MG63 (cell line): ENCODE data around the gene CAPN10. TPM values are rescaled to one million over a fixed set of nuclear protein-coding genes. Genes with fewer than 3 reads are reported as not detected.
A peak's percentile ranks its signal among the peaks of the same experiment; 100 is the strongest.

ENCODE experiments used
- DNase-seq: peaks from one replicate; pipeline ENCODE4 v3.0.0-alpha.2; 2020
- H3K27me3 ChIP-seq: fragments of 250-450 bp; sonication (Bioruptor Pico); 2 replicates; pipeline ENCODE4 v1.5.1; 2020; ENCODE audit warnings: mild to moderate bottlenecking, moderate library complexity
- H3K36me3 ChIP-seq: fragments of 250-450 bp; sonication (Bioruptor Pico); 2 replicates; pipeline ENCODE4 v1.5.1; 2020; ENCODE audit warnings: mild to moderate bottlenecking, moderate library complexity
- H3K4me3 ChIP-seq: fragments of 250-450 bp; sonication (Bioruptor Pico); 2 replicates; pipeline ENCODE4 v1.5.1; 2020; ENCODE audit warnings: mild to moderate bottlenecking, moderate library complexity
- H3K9me3 ChIP-seq: fragments of 250-450 bp; sonication (Bioruptor Pico); 2 replicates; pipeline ENCODE4 v1.5.1; 2020; ENCODE audit warnings: mild to moderate bottlenecking, moderate library complexity
- total RNA-seq: library from RNA; depleted of rRNA; stranded (reverse); fragments of >200 nt; shearing (Covaris generic); gene quantifications from 2 replicates; pipeline ENCODE4 v1.2.3, GENCODE V29; 2014; ENCODE audit warnings: low replicate concordance

CAPN10 gene
- total RNA-seq, 1 experiment from 2014 or later: 18.4 TPM

- no peaks in the 10 kb centered on the region for H3K36me3 ChIP-seq
- H3K9me3 ChIP-seq: no peaks in the 10 kb centered on the region
- H3K27me3 ChIP-seq: 0 out of 2 replicates have a peak, but pooled peaks cover 3% of the 10 kb centered on the region
- no peak for DNase-seq
- no peak overlapping the region for H3K4me3 ChIP-seq
These were observed 48.8 kb downstream of the CAPN10 start for GRCh38 chr2:240635121-240635997.

- H3K9me3 ChIP-seq: no peaks in the 10 kb centered on the region
- H3K4me3 ChIP-seq: no peak overlapping the region
- H3K36me3 ChIP-seq: no peaks in the 10 kb centered on the region
- H3K27me3 ChIP-seq: 0 out of 2 replicates have a peak, but pooled peaks cover 3% of the 10 kb centered on the region
- no peak for DNase-seq
These were observed 49.5 kb downstream of the CAPN10 start for GRCh38 chr2:240635998-240636547.

DNA sequence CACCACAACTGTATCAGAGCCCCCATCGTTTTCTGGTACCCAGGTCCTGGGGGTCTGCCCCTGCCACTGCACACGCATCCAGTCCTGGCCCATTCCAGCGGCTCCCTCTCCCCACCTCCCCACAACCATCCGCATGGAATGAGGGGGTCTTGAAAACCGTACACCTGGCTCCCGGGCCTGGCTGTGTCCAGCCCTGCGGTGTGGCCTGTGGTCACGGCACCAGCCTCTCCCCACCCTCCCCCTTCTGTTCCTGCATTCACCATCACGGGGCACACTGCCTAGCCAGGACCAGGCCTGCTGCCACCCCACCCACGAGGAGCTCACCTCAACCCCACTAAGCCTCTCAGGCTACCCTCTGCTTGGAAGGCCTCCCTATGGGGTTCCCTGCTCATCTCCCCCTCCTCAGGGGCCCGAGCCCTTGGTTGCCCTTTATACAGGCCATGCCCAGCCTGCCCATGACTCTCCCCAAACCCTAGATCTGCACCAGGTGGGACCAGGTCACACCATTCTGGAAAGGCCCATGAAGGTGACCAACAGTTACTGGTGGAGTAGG, 50.1 kb downstream of the CAPN10 start:
- H3K4me3 ChIP-seq: no peak overlapping the region
- no peaks in the 10 kb centered on the region for H3K36me3 ChIP-seq
- H3K27me3 ChIP-seq: 0 out of 2 replicates have a peak, but pooled peaks cover 3% of the 10 kb centered on the region
- H3K9me3 ChIP-seq: no peaks in the 10 kb centered on the region
- DNase-seq: no peak

- Histone ChIP-seq H3K36me3 (no peaks in the 10 kb centered on the region), H3K9me3 (no peaks in the 10 kb centered on the region), H3K27me3 (0 out of 2 replicates have a peak, but pooled peaks cover 3% of the 10 kb centered on the region), H3K4me3 (no peak overlapping the region)
- no peak for DNase-seq
These were observed 50.8 kb downstream of the CAPN10 start for GRCh38 chr2:240637116-240637900.

GRCh38 chr2:240637901-240638345, 51.4 kb downstream of the CAPN10 start:
- no peak for DNase-seq
- no peaks in the 10 kb centered on the region for H3K9me3 ChIP-seq
- no peaks in the 10 kb centered on the region for H3K36me3 ChIP-seq
- H3K27me3 ChIP-seq: 0 out of 2 replicates have a peak, but pooled peaks cover 3% of the 10 kb centered on the region
- H3K4me3 ChIP-seq: no peak overlapping the region

DNA sequence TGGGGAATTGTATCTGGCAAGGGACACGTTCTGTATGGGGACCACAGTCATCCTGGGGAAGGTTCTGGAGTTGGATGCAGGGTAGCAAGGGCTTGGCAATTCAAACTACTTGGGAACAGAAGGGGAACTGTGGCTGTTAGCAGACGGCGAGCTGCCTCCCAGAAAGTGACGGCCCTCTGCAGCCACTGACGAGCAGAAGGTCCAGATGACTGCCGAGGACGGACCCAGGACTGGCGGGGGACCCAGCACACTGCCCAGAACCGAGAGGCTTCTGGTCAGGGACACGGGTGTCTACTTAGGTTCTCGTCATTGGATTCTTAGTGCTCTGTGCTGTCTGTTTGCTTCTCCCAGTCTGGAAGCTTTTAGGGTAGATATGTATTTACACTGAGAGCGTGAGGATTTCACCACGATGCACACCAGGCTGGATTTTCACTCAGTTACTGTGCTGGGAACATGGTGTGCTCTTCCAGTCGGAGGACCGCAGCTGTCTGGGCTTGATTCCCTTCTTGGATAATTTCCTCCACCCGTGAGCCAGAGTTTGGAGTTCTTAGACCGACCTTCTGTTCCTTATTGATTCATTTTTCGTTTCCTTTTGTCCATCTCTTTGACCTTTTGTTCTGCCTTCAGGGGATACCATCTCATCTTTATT, 52.1 kb downstream of the CAPN10 start:
- no peak for DNase-seq
- Histone ChIP-seq H3K27me3 (0 out of 2 replicates have a peak, but pooled peaks cover 3% of the 10 kb centered on the region), H3K36me3 (no peaks in the 10 kb centered on the region), H3K9me3 (no peaks in the 10 kb centered on the region), H3K4me3 (no peak overlapping the region)

GRCh38 chr2:240639566-240639965, 53.0 kb downstream of the CAPN10 start:
- Histone ChIP-seq H3K36me3 (no peaks in the 10 kb centered on the region), H3K4me3 (no peak overlapping the region), H3K27me3 (0 out of 2 replicates have a peak, but pooled peaks cover 3% of the 10 kb centered on the region), H3K9me3 (no peaks in the 10 kb centered on the region)
- DNase-seq: no peak

DNA sequence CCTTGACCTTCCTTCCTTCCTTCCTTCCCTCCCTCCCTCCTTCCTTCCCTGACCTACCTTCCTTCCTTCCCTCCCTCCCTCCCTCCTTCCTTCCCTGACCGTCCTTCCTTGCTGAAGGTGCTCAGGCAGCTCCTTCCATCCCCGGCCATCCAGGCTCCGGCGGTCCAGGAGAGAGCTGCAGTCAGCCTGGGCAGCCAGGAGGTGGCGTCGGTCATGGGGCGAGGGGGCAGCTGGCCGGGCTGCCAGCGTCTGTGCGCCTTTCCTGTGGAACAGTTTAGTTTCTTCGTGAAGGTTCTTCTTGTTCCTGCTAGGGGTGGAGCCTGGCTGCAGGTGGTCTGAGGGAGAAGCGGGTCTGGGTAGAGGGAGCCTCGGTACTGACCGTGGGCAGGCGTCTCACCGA, 54.4 kb downstream of the CAPN10 start:
- DNase-seq: peak; percentile 47
- Histone ChIP-seq H3K4me3 (no peak overlapping the region), H3K27me3 (0 out of 2 replicates have a peak, but pooled peaks cover 3% of the 10 kb centered on the region), H3K36me3 (no peaks in the 10 kb centered on the region), H3K9me3 (no peaks in the 10 kb centered on the region)

- peaks cover 3% of the 10 kb centered on the region; the same call in 1 of the 2 replicates for H3K27me3 ChIP-seq
- H3K9me3 ChIP-seq: no peaks in the 10 kb centered on the region
- no peak overlapping the region for H3K4me3 ChIP-seq
- DNase-seq: no peak
- no peaks in the 10 kb centered on the region for H3K36me3 ChIP-seq
These were observed 55.7 kb downstream of the CAPN10 start for GRCh38 chr2:240642061-240642805.

DNA sequence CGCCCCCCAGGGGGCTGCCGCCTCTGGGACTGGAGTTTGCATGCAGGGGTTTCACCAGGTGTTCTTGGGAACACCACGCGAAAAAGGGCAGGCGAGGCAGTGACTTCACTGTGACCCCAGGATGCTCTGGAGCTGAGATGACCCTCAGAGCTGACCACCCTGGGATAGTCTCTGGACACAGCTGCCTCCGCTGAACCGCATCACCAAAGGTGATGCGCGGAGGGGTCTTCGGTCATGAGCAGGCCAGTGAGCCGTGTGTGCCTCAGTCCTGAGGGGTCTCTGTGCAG, 56.2 kb downstream of the CAPN10 start:
- H3K27me3 ChIP-seq: peaks cover 3% of the 10 kb centered on the region; the same call in 1 of the 2 replicates
- no peaks in the 10 kb centered on the region for H3K9me3 ChIP-seq
- H3K4me3 ChIP-seq: no peak overlapping the region
- no peaks in the 10 kb centered on the region for H3K36me3 ChIP-seq
- no peak for DNase-seq

DNA sequence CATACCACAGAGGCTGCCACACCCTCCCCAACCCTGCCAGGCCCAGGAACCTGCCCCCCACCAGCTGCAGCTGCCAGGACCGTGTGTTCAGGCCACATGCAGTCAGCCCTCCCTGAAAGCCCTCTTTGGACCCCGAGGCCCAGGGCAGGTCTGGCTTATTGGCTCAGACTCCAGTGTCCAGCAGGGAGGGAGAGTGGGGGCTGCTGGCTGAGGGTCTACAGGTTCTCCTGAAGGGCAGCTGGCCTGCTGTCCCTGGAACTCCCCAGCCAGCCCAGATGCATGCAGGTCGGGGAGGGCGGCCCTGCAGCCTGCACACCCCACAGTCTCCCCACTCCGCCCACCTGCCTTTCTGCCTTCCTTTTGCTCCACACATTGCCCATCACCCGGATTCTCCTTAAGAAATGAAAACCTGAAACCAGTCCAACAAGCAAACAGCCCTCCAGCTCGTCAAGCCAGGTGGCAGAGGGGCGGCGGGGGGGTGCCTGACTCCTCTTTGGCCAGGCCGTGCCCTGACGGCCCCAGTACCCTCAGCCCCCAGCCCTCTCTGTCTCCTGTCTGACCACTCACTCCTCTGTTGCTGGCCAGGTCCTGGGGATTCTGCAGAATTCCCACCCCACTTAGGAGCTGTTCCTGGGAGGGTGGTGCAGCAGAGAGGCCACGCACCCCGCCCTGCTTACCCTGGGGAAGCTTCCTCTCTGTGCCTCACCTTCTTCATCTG, 56.7 kb downstream of the CAPN10 start:
- H3K36me3 ChIP-seq: no peaks in the 10 kb centered on the region
- no peaks in the 10 kb centered on the region for H3K9me3 ChIP-seq
- H3K27me3 ChIP-seq: peaks cover 3% of the 10 kb centered on the region; the same call in 1 of the 2 replicates
- DNase-seq: no peak
- no peak overlapping the region for H3K4me3 ChIP-seq

- no peaks in the 10 kb centered on the region for H3K36me3 ChIP-seq
- H3K27me3 ChIP-seq: peaks cover 3% of the 10 kb centered on the region; the same call in 1 of the 2 replicates
- no peak overlapping the region for H3K4me3 ChIP-seq
- no peaks in the 10 kb centered on the region for H3K9me3 ChIP-seq
- no peak for DNase-seq
These were observed 57.2 kb downstream of the CAPN10 start for GRCh38 chr2:240643811-240644150.

DNA sequence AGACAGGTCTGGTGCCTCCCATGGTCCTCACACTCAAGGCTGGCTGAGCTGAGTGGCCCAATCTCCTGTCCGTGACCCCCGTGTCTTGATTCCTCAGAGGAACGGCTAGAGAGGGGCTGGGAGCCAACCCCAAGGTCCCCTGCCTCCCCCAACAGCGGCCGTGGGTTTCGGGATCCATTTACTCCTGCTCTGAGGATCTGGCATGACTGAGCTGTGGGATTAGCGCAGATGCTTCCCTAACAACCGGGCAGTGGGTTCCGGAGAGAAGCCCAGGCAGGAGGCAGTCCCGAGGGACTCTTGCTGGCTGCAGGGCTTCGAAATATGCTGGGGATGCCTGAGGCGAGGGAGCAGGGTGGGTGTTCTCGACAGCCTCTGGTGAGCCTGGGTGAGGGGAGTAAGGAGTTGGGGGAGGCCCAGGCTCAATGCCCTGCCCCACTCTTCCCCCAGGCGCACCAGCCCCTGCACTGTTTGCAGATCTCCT, 57.7 kb downstream of the CAPN10 start:
- H3K4me3 ChIP-seq: no peak overlapping the region
- DNase-seq: no peak
- H3K9me3 ChIP-seq: no peaks in the 10 kb centered on the region
- H3K27me3 ChIP-seq: no peaks in the 10 kb centered on the region; the same call in 1 of the 2 replicates
- H3K36me3 ChIP-seq: no peaks in the 10 kb centered on the region

- H3K4me3 ChIP-seq: no peak overlapping the region
- H3K27me3 ChIP-seq: peaks cover 6% of the 10 kb centered on the region; the same call in 1 of the 2 replicates
- no peaks in the 10 kb centered on the region for H3K36me3 ChIP-seq
- H3K9me3 ChIP-seq: no peaks in the 10 kb centered on the region
- DNase-seq: no peak
These were observed 58.3 kb downstream of the CAPN10 start for GRCh38 chr2:240644859-240645301.

- Histone ChIP-seq H3K27me3 (peaks cover 8% of the 10 kb centered on the region; the same call in 1 of the 2 replicates), H3K9me3 (no peaks in the 10 kb centered on the region), H3K4me3 (no peak overlapping the region), H3K36me3 (no peaks in the 10 kb centered on the region)
- no peak for DNase-seq
These were observed 58.8 kb downstream of the CAPN10 start for GRCh38 chr2:240645346-240645745.
